ENCODE measurements around the gene TALDO1.
"Not testable (repeated sequence)": the region's sequence is repeated elsewhere in the genome, so short reads cannot be mapped to it uniquely, and the experiment has no call there.

The TALDO1 gene

DNA sequence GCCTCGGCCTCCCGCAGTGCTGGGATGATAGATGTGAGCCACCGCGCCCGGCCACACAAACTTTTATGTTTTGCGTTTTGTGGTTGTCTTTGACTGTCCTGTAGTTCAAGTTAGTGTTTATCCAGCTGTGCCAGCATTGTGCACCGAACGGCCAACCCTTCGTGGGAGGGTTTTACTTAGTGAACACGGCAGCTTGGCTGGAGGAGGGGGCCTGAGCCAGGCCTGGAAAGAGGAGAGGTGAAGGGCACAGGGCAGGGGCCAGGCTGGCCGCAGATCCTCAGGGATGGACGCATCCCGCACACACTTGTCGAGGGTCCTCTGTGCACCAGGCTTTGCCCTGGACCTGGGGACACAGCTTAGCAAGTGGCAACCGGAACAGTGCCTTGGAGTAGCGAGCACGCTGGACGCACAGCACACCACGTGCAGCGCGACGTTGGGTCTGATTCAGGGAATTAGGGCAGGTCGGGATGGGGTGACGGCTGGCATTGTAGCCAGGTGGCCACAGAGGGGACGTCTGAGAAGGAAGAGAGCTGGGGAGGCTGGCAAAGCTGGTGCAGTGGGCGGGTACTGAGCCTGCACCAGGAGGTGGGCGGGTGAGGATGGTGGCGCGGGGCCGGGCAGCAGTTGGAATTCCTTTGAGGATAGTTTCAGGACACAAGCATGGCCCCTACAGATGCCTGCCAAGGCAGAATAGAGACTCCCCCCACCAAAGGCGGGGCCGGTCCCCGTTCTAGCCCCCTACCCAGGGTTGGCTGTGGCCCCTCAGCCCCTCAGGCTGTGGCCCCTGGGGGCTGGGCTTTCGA lies 27.8 kb upstream of the TALDO1 start:
- no peak for DNase-seq

DNA sequence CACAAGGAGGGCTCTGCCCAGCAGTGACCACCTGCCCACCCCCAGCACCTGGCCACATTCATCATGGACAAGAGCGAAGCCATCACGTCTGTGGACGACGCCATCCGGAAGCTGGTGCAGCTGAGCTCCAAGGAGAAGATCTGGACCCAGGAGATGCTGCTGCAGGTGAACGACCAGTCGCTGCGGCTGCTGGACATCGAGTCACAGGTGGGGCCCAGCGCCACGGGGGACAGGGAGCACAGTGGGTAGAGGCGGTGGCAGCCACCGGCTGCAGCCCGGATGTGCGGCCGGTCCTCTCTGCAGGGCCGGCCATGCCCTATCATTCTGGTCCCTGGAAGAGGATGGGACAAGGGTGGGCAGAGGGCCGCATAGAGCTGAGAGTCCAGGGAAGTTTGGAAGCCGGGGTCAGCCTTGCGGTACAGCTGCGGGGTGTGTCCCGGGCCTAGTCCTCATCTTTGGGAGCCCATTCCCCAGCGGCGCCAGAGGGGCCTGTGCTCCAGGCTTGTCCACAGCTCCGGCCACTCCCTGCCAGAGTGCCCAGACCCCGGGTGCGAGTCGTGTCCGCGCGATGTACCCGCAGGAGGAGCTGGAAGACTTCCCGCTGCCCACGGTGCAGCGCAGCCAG lies 27.1 kb upstream of the TALDO1 start:
- no peak for DNase-seq

DNA sequence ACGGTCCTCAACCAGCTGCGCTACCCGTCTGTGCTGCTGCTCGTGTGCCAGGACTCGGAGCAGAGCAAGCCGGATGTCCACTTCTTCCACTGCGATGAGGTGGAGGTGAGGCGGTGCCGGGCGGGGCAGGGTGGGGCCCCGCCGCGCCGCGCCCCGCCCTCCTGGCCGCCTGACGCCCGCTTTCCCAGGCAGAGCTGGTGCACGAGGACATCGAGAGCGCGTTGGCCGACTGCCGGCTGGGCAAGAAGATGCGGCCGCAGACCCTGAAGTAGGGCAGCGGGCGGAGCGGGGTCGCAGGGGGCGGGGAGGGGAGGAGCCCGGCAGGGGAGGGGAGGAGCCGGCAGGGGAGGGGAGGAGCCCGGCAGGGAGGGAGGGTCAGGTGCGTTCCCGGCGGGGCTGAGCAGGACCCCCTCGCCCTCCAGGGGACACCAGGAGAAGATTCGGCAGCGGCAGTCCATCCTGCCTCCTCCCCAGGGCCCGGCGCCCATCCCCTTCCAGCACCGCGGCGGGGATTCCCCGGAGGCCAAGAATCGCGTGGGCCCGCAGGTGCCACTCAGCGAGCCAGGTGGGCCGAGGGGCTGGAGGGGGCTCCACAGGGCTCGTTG lies 26.5 kb upstream of the TALDO1 start:
- DNase-seq: peak; percentile 50 to 65

DNA sequence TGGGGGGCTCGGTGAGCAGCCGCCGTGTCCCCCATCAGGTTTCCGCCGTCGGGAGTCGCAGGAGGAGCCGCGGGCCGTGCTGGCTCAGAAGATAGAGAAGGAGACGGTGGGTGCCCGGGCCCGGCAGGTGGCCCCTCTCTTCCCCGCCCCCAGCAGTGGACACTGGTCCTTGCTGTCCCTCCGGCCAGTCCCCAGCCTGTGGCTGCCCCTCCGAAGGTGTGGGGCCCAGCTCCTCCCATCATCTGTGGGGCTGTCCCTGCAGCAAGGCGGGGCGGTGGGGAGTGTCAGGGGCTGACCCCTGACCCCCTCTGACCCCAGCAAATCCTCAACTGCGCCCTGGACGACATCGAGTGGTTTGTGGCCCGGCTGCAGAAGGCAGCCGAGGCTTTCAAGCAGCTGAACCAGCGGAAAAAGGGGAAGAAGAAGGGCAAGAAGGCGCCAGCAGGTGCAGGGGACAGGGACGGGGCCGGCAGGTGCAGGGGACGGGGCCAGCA lies 26.0 kb upstream of the TALDO1 start:
- no peak for DNase-seq

DNA sequence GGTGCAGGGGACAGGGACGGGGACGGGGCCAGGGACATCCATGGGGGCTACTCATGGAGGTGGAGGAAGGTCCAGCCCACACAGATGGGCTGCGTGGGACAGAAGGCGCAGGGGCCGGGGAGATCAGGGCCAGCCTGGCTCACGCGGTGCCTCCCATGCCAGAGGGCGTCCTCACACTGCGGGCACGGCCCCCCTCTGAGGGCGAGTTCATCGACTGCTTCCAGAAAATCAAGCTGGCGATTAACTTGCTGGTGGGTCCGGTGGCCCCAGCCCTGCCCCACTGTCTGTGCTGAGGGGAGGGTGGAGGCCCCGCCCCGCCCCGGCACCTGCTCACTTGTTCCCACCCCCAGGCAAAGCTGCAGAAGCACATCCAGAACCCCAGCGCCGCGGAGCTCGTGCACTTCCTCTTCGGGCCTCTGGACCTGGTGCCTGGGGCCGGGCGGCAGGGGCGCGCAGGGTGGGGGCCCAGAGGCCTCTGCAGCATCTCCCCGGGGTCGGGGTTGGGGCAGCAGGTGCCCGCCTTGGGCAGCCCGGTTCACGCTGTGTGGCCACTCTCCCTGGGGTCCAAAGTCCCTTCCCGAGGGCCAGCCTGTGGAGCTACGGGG lies 25.4 kb upstream of the TALDO1 start:
- no peak for DNase-seq

DNA sequence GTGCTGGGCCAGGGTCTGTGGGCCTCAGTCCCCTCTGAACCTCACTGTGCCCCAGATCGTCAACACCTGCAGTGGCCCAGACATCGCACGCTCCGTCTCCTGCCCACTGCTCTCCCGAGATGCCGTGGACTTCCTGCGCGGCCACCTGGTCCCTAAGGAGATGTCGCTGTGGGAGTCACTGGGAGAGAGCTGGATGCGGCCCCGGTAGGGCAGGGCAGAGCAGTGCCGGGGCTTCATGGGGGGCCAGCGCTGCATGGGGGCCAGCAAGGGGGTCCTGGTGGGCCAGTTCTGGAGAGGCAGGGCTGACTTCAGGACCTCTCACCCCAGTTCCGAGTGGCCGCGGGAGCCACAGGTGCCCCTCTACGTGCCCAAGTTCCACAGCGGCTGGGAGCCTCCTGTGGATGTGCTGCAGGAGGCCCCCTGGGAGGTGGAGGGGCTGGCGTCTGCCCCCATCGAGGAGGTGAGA lies 24.9 kb upstream of the TALDO1 start:
- no peak for DNase-seq

DNA sequence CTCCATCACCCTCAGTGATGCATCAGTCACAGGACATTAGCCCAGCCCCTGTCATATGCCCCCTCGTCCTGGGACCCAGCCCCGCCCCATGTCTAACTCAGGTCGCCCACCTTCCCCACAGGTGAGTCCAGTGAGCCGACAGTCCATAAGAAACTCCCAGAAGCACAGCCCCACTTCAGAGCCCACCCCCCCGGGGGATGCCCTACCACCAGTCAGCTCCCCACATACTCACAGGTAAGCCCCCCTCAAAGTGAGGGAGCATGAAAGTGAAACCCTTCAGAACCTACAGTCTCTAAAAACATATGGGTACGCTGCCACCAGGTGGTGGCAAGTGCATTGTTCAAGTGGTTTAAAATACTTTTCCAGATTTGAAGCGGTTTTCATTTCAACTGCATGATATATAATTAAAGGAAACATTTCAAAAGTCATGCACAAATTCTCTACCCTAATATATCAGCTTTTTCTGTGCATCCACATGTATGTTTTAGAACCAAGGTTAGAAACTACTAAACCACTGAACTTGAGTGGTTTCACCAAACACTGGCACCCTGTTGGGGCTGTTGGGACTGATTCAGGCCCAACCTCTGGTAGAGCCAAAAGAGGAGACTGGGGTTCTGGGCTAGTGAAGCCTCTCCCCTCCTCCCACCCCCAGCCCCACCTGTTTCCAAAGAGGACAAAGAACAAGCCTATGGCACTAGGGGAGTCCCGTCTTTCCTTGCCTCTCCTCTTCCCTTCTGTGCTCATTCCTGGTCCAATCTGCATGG lies 24.0 kb upstream of the TALDO1 start:
- no peak for DNase-seq

DNA sequence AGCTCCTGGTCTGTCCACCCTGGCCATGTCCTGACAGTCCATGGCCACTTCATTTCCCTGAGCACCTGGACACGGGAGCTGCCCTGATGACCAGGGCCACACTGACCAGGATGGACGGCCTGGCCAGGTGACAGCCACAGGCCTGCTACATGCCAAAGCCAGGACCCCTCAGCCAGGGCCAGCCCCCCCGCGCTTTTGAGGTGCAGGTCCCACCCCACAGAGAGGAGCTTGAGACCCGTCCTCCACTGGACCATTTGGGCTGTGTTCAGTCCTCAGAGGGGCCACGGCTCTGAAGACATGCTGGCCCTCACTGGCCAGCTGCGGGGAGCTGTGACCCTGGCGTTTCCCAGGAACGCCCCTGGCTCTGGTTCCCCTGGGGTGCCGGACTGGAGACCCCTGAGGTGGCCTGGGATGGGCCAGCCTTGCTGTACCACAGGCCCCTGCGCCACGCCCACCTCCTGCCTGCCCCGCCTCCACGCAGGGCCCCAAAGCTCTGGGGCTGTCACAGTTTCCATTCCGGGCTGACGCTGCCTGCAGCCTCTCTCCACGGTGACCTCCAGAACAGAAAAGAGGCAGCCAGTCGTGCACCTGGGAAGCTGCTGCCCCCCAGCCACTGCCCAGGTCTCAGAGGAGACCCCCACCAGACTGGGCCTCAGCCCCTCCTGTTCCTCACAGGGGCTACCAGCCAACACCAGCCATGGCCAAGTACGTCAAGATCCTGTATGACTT lies 23.1 kb upstream of the TALDO1 start:
- DNase-seq: no peak

DNA sequence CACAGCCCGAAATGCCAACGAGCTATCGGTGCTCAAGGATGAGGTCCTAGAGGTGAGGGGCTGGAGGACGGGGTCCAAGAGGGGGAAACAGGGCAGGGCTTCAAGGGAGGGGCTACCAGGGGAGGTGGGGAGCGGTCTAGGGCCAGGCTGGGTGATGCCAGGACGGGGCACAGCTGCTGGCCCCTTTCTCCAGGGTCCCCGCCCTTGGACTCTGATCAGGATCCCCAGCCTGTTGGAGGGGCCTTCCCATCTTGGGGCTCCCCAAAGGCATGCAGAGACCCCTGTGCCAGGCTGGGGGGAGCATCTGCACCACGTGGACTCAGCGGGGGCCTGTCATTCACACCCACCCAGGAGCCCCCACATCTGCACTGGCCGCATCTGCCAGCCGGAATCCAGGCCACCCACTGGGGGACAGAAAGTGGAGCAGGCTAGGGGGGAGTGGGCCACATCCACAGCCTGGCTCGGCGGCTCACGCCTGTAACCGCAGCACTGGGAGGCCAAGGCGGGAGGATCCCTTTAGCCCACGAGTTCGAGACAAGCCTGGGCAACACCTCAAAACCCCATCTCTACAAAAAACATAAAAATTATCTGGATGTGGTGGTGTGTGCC lies 22.4 kb upstream of the TALDO1 start:
- no peak for DNase-seq

DNA sequence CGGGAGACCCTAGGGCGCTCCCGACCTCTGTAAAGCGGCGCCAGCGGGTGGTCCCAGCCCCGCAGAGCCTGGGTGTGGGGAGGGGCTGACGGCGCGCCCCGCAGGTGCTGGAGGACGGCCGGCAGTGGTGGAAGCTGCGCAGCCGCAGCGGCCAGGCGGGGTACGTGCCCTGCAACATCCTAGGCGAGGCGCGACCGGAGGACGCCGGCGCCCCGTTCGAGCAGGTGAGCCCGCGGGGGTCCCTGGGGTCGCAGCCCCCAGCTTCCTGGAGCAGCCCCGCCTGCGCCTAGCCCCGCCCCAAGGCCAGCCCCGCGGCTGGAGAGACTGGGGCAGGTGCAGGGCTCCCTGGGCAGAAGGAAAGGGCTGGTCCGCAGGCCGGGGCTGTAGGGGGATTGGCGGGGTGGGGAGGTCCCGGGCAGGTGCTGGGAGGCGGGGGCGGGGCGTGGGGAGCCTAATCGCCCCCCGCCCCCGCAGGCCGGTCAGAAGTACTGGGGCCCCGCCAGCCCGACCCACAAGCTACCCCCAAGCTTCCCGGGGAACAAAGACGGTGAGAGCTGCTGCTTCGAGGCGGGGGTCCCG lies 21.6 kb upstream of the TALDO1 start:
- DNase-seq: no peak

DNA sequence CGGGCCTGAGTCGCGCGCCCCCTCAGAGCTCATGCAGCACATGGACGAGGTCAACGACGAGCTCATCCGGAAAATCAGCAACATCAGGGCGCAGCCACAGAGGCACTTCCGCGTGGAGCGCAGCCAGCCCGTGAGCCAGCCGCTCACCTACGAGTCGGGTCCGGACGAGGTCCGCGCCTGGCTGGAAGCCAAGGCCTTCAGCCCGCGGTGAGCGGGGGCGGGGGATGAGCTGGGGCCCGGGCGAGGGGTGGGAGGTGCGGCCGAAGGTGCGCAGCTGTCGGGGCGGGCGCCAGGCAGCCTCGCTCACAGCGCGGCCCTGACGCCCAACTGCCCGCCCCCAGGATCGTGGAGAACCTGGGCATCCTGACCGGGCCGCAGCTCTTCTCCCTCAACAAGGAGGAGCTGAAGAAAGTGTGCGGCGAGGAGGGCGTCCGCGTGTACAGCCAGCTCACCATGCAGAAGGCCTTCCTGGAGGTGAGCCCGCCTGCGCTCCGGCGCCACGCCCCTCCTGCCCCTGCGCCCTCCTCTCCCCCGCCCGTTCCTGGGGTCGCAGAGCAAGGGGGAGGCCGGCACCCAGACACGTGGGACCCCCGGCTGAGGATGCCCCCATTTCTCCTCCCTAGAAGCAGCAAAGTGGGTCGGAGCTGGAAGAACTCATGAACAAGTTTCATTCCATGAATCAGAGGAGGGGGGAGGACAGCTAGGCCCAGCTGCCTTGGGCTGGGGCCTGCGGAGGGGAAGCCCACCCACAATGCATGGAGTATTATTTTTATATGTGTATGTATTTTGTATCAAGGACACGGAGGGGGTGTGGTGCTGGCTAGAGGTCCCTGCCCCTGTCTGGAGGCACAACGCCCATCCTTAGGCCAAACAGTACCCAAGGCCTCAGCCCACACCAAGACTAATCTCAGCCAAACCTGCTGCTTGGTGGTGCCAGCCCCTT lies 20.7 kb upstream of the TALDO1 start:
- DNase-seq: peak in 1 of 2 donors; percentile 54

DNA sequence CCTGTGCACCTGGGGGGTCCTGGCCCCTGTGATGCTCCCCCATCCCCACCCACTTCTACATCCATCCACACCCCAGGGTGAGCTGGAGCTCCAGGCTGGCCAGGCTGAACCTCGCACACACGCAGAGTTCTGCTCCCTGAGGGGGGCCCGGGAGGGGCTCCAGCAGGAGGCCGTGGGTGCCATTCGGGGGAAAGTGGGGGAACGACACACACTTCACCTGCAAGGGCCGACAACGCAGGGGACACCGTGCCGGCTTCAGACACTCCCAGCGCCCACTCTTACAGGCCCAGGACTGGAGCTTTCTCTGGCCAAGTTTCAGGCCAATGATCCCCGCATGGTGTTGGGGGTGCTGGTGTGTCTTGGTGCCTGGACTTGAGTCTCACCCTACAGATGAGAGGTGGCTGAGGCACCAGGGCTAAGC lies 20.0 kb upstream of the TALDO1 start:
- no peak for DNase-seq

DNA sequence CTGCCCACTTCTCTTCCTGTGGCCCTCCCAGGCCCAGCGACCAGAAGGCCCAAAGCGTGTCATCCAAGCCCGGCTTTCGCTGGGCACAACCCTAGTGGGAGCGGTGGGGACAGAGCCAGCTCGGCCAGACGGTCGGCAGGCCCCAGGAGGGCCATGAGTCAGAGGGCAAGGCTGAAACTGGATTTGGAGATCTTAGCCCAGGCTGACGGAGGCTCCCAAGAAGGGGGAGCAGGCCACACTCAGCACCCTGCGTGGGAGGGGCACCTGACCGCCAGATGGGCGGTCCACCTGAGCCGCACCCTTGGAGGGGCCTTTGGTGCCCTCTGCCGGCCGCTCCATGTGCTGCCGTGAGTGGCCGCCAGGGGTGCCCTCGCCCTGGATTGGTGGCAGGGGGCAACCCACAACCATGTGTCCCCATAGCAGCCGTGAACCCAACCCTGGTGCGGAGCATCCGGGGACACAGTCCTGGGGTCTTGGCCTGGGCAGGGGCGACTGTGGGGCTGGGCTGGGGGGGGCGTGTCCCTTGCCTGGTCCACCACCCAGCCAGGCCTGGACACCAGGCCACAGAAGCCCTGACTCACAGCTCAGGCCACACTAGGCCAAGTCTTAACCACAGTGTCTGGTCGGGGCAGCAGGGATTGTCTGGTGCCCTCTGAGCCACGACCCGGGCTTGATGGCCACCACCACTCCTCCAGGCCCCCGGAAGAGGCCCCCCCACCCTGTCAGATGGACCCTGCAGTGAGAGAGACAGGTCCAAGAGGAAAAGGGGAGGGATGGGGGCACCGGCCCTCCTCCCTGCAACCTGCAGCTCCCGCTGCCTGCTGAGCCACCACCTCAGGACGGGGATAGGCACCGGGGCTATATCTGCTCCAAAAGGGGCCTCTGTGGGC lies 19.2 kb upstream of the TALDO1 start:
- DNase-seq: peak; percentile 81 to 82

DNA sequence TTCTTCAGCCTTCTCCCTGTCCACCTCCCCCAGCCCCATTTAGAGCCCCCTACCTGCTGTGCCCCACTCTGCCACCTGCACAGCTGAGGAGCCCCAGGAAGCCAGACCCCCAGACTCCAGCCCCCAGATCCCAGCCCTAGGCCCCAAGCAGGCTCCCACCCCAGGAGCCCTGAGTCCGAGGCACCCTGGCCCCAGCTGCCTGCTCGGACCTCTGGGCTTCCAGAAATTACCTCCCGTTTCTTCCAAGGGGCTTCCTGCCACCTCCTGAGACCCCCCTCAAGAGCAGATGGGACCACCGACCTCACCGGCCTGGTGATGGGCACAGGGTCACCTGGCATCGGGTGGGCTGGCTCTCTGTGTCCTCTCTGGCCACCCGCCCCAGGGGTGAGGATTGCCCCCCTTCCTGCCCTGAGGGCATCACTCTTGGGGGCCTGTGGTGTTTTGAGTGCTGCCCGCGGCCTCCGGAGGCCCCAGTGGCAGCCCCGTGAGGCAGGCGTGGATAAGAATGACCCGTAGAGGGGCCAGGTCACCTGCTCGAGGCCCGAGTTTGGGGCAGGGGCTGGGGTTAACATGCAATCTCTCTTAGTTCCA lies 18.3 kb upstream of the TALDO1 start:
- DNase-seq: no peak

DNA sequence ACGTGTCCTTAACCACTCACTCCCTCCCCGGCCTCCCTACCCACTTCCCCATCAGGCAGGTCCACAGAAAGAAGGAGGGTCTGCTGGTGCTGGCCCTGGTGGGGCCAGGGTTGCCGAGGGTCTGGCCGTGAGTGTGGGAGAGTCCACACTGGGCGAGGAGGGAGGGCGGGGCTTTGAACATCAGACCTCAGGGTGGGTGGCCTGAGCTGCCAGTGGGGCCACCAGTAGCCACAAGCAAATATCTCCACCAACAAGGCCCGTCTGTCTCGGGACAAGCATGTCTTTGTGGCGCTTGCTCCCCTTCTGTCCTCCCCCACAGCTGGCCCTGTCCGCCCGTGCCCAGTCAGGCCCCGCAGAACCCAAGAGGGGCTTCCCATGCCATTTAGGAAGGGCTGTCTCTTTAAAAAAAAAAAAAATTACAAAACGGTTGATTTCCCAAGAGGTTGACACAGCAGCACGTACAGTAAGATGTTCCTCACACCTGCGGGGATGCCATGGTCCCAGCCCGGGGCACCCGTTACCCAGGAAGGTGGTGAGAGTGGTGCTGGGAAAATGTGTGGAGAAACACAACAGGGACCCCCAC lies 17.7 kb upstream of the TALDO1 start:
- DNase-seq: no peak

DNA sequence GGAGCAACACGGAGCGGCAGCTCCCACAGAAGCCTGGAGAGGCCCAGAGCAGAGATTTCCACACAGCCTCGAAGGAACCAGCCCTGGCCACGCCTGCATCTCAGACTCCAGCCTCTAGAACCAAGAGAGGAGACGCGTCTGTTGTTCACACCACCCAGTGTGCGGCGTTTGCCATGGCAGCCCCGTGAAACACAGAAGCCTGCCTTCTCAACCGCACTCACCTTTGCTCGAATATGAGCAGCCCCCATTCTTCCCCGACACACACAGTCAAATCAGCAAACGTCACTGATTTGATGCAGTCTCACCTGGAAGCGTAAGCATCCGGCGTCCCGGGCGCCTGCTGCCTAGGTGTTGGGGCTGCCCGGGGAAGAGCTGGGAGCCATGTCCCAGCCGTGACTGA lies 14.2 kb upstream of the TALDO1 start:
- DNase-seq: no peak

DNA sequence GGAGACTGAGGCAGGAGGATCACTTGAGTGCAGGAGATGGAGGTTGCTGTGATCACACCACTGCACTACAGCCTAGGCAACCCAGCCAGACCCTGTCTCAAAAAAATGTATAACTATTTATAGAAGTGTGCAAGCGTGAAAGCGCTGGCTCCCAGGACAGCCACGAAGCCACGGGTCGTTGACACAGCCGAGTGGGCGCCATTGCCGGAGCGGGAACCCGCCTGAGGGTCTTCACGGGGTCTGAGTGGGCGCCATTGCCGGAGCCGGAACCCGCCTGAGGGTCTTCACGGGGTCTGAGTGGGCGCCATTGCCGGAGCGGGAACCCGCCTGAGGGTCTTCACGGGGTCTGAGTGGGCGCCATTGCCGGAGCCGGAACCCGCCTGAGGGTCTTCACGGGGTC lies 12.7 kb upstream of the TALDO1 start:
- not testable (repeated sequence) for DNase-seq

DNA sequence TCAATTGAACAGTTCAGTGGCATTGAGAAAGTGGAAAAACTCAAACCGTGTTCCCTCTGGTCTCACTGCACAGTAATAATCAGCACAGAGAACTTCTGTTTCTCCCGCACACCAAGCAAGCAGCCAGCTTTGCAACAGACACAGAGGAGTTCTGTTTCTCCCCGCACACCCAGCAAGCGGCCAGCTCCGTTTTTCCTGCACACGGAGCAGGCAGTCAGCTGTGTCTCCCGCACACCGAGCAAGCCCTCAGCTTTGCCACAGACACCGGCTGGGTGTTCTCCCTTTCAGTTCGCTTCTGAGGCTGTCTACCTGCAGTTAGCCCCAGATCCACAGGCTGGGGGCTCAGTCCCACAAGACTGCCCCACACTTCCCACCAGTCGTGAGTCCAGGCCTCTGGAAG lies 9.9 kb upstream of the TALDO1 start:
- DNase-seq: no peak

Data from stimulated activated CD4-positive, alpha-beta T cell treated with anti-CD3 and anti-CD28 coated beads, Interleukin-2, amount 100 ng/mL, for 48 hours (primary cell).